DND-41 (cell line): ENCODE data around the gene PSORS1C1.

ENCODE experiments used
- CTCF ChIP-seq: IDR thresholded peaks from 2 replicates; pipeline ENCODE4 v1.5.1; 2012; ENCODE audit warnings: borderline replicate concordance, low read length, moderate library complexity, mild to moderate bottlenecking; ENCODE audit not compliant: poor library complexity, severe bottlenecking; ENCODE audit errors: extremely low read depth
- EZH2 ChIP-seq: IDR thresholded peaks from 3 replicates; pipeline ENCODE4 v1.6.1; 2012; ENCODE audit warnings: borderline replicate concordance, low read depth, mild to moderate bottlenecking, moderate library complexity, low read length, inconsistent platforms; ENCODE audit not compliant: severe bottlenecking

GRCh38 chr6:31161216-31162126 lies 46.9 kb downstream of the PSORS1C1 start:
- no peak for TF ChIP-seq CTCF
- TF ChIP-seq EZH2: no peak
